Kidney epithelial cell (primary cell): ENCODE results near the gene SLC7A14. TPM values are rescaled to one million over a fixed set of nuclear protein-coding genes. Genes with fewer than 3 reads are reported as not detected.

ENCODE experiments used
- DNase-seq: peaks from one replicate; pipeline ENCODE4 v3.0.0-alpha.2; 2010; ENCODE audit warnings: low read depth
- H3K27me3 ChIP-seq: 2 replicates; pipeline ENCODE4 v1.6.0; 2011; ENCODE audit warnings: low read length; ENCODE audit not compliant: control insufficient read depth, insufficient read depth
- H3K36me3 ChIP-seq: 2 replicates; pipeline ENCODE4 v1.5.1; 2011; ENCODE audit warnings: low read length; ENCODE audit not compliant: control insufficient read depth, insufficient read depth
- H3K4me3 ChIP-seq: 2 replicates; pipeline ENCODE4 v1.5.1; 2011; ENCODE audit warnings: low read depth, mild to moderate bottlenecking, control low read depth, low read length
- total RNA-seq: library from RNA; depleted of rRNA; stranded (reverse); fragments of >200 nt; gene quantifications from 2 replicates; pipeline ENCODE4 v1.2.3, GENCODE V29; 2015
- TF ChIP-seq, protein P1 (sequence below): IDR thresholded peaks from 2 replicates; pipeline ENCODE4 v1.5.1; 2011; ENCODE audit warnings: mild to moderate bottlenecking, moderate library complexity, low read length, control low read depth, inconsistent platforms; ENCODE audit not compliant: insufficient read depth, poor library complexity, severe bottlenecking

Gene SLC7A14
- total RNA-seq, 1 donor from 2014 or later = not detected

DNA sequence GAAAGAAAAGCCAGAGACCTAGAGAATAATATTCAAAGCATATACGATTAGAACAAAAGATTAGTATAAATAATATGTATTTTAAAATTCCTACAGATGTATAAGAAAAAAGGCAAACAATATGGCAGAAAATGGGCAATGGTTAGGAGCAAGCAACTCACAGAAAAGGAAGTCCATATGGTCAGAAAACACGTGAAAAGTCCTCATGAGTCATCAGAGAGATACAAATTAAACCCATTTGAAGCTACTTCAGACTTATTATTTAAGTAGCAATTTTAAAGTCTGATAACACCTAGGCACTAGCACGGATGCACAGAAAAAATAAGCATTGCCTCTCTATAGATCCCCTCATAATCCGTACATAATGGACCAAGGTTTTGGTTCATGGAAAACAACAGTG, 25.6 kb downstream of the SLC7A14 start:
- DNase-seq = no peak
- TF ChIP-seq, protein P1, sequence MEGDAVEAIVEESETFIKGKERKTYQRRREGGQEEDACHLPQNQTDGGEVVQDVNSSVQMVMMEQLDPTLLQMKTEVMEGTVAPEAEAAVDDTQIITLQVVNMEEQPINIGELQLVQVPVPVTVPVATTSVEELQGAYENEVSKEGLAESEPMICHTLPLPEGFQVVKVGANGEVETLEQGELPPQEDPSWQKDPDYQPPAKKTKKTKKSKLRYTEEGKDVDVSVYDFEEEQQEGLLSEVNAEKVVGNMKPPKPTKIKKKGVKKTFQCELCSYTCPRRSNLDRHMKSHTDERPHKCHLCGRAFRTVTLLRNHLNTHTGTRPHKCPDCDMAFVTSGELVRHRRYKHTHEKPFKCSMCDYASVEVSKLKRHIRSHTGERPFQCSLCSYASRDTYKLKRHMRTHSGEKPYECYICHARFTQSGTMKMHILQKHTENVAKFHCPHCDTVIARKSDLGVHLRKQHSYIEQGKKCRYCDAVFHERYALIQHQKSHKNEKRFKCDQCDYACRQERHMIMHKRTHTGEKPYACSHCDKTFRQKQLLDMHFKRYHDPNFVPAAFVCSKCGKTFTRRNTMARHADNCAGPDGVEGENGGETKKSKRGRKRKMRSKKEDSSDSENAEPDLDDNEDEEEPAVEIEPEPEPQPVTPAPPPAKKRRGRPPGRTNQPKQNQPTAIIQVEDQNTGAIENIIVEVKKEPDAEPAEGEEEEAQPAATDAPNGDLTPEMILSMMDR = no peak
- no peak overlapping the region for H3K4me3 ChIP-seq

DNA sequence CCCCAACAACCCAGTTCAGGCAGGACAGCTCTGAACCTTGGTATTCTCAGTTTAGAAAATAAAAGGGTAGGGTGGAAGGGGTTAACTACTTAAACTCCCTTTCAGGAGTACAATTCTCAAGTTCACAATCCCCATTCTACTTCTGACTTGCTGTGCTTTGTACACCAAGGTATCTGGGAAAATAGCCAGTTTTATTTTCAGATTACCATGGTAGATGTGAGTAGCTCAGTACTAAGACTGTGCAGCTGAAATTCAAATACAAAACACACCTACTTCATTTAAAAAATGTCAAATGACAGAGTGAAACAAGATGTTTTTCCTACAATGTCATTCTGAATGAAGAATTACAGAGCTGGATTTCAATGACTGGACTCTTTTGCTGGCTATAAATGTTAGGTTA, 27.4 kb downstream of the SLC7A14 start:
- no peaks in the 10 kb centered on the region for H3K36me3 ChIP-seq
- no peaks in the 10 kb centered on the region for H3K27me3 ChIP-seq
- TF ChIP-seq, protein P1 = no peak
- DNase-seq = no peak
- H3K4me3 ChIP-seq = no peak overlapping the region

More for the DNA sequence above, 25.6 kb downstream of the SLC7A14 start:
- Histone ChIP-seq H3K36me3 (no peaks in the 10 kb centered on the region), H3K27me3 (no peaks in the 10 kb centered on the region)

DNA sequence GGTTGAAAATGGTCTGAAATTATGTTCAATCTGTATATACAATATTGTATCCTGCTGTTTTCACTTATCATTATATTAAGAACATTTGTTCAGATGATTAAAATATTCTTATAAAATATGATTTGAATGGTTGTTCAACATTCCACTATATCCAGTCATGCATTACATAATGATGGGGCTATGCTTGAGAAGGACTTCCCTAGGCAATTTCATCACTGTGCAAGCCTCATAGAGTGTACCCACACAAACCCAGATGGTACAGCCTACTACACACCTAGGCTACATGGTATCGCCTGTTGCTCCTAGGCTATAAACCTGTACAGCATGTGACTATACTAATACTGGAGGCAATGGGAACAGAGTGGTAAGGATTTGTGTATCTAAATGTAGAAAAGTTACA, 30.5 kb downstream of the SLC7A14 start:
- Histone ChIP-seq H3K4me3 (no peak overlapping the region), H3K27me3 (no peaks in the 10 kb centered on the region), H3K36me3 (no peaks in the 10 kb centered on the region)
- TF ChIP-seq, protein P1 = no peak
- no peak for DNase-seq

DNA sequence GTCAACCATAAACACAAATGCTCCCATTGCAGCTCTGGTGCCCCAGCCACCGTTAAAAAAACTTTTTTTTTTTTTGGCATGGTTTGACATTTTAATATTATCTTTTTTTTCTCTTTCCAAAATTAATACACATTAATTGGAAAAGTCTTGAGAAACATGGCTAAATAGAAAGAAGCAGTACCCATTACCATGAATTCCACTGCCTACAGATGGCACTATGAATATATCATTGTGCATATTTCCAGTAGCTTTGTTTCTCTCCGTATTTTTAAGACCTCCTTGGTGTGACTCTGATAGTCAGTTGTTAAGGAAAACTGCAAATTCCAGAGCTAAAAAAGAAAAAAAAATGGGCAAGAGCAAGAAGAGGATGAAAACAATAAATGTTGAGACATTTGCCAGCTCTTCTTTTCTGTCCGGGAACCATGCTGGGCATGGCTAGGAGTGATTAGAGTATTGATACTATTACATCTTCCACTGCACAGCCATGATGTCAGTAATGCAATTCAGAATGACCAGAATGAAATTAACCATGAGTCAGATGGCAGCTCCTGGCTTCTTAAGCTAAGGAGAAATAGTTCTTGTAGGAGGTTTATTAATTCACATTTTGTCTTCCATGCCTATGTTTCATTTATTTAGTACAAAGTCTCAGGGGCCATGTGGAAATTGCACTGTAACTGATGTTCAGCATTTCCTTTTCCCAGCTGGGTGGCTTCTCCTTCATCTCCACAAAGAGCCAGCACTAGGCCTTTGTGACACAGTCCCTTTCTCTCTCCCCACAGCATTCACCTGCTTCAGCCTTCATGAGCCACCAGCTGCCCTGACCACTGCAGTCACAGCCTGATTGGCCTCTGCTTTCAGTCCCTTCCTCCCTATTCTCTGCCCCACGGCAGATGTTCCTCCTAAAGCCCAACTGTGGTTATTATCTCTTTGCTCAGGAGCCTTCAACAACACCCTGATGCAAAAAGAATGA, 31.8 kb downstream of the SLC7A14 start:
- Histone ChIP-seq H3K27me3 (no peaks in the 10 kb centered on the region), H3K36me3 (no peaks in the 10 kb centered on the region), H3K4me3 (no peak overlapping the region)
- DNase-seq = no peak
- TF ChIP-seq, protein P1 = no peak

DNA sequence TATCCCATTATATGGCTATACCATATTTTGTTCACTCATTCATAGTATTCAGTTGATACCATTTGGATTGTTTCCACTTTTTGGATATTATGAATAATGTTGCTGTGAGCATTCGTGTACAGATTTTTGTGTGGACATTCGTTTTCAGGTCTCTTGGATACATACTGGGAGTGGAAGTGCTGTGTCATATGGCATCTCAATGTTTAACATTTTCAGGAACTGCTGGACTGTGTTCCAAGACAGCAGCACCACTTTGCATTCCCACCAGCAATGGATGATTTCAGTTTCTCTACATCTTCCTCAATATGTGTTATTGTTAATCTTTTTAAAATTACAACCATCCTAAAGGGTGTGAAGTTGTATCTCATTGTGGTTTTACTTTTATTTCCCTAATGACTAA, 34.6 kb downstream of the SLC7A14 start:
- DNase-seq = no peak
- no peak overlapping the region for H3K4me3 ChIP-seq
- TF ChIP-seq, protein P1 = no peak
- no peaks in the 10 kb centered on the region for H3K27me3 ChIP-seq
- no peaks in the 10 kb centered on the region for H3K36me3 ChIP-seq
